SW480 (cell line): ENCODE results near the gene CCL20.

Experiments used
- DNase-seq: peaks from one replicate; pipeline ENCODE4 v3.0.0-alpha.2; 2016; ENCODE audit warnings: low spot score

The CCL20 gene

DNA sequence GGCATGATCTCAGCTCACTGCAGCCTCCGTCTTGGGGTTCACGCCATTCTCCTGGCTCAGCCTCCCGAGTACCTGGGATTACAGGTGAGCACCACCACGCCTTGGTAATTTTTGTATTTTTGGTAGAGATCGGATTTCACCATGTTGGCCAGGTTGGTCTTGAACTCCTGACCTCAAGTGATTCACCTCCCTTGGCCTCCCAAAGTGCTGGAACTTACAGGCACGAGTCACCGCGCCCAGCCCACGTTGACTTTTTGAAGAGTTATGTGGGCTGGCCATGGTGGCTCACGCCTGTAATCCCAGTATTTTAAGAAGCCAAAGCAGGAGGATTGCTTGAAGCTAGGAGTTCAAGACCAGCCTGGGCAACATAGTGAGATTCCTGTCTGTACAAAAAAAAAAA, 20.8 kb downstream of the CCL20 start:
- DNase-seq: no peak

GRCh38 chr2:227834916-227835650, 21.4 kb downstream of the CCL20 start:
- DNase-seq: no peak

- DNase-seq: peak; percentile 39
Measured at GRCh38 chr2:227839339-227840129, 25.9 kb downstream of the CCL20 start.

DNA sequence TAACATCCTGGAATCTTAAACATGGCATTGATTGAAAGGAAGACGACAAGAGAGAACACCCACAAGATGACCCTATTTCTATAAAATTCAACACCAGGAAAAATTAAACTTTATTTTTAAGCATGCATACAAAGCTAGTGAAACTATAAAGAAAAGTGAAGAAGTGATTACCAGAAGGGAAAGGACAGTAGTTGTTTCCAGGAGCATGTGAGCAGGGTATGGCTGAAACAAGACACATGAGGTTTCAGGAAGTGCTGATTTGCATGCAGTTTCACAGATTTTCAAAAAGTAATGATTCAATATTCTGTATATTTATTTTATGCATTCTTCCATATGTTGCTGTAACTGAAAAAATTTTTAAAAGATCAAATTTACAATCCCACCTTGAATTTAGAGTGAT, 33.2 kb downstream of the CCL20 start:
- no peak for DNase-seq

DNA sequence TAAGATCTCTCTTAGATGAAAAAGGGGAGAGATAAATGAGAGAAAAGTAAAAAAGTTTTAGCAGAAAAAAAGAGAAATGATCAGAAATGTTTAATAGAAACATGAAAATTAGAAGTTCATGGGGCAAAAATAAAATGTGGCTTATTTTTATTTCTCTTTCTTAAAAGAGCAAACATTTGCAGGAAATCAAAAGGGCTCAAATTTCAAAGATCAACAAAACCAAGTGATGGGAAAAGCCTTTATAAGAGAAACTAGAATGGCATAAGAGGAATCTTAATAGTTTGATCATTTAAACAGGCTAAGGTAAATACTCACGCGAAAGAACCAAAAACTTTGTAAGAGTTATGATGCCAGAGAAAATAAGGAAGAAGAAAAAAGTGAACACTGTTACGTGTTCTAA, 34.5 kb downstream of the CCL20 start:
- no peak for DNase-seq

- no peak for DNase-seq
Measured at GRCh38 chr2:227848586-227848985, 34.9 kb downstream of the CCL20 start.

GRCh38 chr2:227849906-227850305, 36.3 kb downstream of the CCL20 start:
- no peak for DNase-seq

DNA sequence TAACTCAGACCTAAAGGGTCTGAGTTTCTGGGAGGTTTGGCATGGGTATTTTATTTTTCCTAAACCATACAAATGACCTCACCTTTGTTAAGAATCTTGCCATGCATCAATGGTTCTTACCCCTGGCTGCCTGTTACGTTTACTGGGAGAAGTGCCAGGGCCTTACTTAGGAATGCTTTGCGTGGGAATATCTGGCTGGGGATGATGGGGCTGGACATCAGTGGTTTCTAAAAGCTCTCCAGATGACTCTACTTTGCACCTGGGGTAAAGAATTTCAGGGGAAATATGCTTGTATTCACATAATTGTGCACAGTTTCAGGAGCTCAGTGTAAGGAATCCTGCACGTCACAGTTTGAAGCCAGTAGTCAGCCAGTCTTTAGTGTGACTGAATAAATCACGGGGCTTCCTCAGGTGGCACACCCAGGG, 39.6 kb downstream of the CCL20 start:
- no peak for DNase-seq

DNA sequence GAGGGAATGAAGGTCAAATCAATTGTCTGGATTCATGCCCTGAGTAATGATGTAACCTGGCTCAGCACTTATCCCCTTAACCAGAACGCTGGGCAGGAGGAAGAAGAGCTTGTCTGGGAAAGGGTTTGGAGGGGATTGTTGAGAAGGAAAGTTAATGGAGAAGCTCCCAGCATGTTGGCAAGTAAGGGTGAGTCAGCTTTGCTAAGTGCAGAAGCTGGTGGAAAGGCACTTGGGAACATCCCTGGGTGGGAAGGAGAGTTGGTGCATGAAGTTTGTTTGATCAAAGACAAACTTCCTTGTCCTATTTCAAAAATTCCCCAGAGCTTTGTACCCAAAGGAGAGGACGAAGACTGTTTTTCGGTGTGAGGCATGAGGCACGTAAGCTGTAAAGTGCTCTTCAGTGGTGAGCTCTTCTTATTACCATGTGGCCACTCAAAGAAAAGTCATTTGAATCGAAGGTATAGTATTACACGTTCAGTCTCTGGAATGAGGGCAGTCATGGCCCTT, 40.2 kb downstream of the CCL20 start:
- no peak for DNase-seq

DNA sequence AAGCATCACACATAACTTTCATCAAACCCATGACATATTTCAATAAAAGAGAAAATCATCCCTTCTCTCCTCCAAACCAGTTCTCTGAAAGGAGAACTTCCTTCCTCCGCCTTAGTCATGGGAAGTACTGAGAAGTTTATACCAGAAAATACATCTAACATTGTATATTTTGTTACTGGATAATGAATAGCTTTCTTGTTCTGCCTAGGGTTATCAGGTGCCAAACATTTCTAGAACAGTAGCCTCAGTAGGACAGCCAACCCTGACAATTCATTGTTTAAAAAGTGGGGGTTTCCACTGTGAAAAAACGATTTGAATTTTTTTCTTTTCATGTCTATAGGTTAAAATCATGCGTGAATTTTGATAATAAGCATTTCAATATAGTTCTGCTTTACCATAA, 41.8 kb downstream of the CCL20 start:
- no peak for DNase-seq

DNA sequence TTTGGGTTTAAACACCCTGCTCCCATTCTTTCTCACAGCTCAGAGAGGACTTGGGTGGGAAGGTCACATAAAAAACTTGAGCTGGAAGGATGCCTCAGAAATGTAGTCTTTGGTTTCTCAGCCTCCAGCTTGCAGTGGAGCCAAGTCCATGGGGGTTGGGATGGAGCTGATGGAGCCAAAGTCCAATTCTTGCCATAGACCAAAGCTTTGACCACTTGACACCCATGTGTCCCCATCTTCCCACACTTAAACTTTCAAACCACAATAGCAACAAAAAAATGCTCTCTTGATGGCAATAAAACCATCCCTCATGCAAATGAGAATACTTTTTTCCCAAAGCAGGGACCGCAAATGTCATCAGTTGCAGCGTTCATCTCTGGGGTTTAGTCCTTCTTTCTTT, 43.1 kb downstream of the CCL20 start:
- DNase-seq: peak; percentile 48

DNA sequence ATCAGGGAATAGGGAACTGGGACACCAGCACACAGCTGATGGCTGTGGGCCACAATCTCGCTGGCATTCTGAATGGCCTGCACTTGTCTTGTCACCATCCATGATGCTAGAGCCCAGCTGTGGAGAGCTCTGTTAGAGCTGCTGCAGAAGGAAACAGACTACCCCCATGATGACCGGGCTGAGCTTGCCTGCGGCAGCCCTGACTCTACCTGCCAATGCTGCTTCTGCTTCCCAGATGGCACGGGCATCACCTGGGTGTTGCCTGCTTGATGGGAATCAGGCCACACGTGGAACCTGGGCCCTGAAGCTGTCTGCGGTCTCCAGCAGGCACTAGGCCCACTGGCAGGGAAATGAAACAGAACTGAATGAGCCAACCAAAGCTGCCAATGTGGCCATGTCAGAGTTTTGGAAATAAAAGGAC, 46.6 kb downstream of the CCL20 start:
- DNase-seq: no peak

DNA sequence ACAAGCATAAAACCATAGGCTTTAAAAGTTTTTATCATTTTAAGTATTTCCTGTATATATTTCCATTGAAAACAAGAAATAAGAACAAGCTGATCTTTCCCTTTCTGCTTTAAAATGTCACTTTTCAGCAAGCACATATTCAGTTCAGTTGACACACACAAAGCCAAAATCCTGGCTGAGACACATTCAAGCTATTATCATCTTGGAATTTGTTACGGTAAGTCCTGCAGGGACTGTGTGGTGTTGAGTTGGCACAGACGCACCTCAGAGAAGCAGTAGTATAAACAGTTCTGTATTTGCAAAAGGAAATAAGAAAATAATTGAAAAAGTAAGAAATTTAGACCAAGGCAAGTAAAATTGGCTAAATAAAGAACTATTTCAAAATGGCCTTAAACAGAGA, 47.4 kb downstream of the CCL20 start:
- DNase-seq: no peak

DNA sequence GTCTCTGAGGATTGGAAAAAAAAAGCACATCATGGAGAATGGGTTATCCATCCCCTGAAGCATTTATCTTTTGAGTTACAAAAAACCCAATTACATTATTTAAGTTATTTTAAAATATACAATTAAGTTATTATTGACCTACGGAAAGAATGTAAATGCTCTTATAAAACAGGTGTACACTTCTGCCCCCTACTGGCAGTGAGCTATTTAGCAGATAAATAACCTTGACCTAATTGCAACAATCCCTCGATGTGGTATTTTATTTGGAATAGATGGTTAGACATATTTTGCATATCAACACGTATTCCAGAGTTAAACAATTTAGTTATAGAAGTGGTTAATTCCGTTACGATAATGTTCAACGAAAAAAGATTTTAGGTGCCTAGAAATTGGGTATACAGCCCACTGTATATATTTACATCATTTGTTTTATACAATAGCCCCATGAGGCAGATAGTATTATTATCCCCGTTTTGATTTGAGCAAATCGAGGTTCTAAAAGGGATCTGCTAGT, 48.6 kb downstream of the CCL20 start:
- peak; percentile 29 for DNase-seq

DNA sequence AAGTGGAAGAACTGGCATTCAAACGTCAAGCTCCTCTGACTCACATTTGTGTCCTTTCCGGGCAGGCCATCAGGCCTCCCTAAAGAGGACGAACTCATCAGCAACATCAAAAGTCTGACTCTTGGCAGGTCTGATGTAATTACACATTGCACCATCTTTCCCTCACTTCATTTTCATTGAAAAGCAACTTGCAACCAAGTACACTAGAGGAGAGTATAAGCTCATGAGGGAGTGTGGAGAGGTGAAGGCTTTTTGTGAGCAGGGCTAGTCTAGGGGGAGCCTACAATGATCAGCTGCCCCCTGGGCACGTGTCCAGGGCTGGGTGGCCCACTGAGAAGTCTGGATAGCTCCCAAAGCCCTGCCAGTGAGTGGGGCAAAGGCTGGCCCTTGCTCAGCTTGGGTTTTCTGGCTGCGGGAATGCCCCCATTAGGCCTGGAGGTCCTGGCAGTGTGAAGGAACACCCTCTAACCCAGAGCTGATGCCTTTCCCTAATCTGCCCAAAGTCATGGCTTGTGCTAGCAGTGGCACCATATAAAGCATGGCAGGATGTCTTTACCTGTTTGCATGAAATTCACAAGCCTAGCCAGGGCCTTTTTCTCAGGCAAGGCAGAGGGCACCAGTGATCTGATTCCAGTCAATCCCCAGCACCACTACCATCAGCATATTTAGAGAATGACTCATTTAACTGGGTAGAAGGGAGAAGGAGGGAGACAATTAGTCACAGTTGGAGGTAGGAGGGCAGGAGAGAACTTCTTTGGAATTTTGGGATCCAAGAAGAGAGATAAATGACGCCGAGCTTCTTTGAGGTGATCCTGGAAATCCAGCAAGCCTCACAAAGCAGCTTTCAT, 49.3 kb downstream of the CCL20 start:
- peak; percentile 76 for DNase-seq

DNA sequence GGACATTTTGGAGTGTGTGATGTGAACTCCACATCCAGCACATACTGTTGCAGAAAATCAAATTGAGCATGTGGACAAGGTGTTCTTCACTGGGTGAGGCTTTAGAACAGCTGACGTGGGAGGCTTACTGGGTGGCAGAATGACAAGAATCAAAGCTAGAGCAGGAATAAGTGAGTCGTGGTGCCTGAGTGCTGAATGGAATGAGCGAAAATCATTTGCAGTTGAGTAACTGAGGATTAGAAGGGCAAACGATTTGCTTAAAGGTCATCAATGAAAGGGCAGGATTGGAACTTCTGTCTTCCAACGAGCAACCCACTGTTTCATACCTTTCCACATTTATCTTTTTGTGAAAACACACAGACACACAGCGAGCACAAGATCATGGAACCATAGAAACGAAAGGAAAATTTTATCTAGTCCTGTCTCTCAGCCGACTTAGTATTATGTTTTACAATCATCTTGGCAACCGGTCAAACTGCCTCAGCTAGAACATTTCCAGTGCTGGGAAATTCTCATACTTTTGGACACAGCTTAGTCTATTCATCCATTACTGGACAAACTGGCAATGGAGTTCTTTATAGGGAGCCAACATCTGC, 50.6 kb downstream of the CCL20 start:
- no peak for DNase-seq

DNA sequence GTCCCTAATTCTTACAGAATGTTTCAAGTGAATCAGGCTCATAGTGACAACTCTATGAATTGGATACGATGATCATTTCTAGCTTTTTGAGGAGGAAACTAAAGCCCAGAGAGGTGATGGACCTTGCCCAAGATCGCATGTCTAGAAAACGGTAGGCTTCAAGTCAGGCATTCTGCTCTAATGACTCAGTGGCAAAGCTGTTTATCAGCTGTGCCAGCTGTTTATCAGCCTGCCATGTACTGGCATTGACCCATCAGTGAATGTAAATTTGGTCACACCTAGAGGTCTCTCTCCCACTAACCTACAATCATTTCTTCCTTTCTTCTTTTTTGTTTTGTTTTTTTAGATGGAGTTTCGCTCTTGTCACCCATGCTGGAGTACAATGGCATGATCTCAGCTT, 51.6 kb downstream of the CCL20 start:
- no peak for DNase-seq
